Stimulated activated CD4-positive, alpha-beta T cell treated with anti-CD3 and anti-CD28 coated beads, Interleukin-12 subunit alpha, Interleukin-12 subunit beta, amount 100 ng/mL, for 48 hours (primary cell): ENCODE results near the gene NEB.
"Not testable (repeated sequence)": the region's sequence is repeated elsewhere in the genome, so short reads cannot be mapped to it uniquely, and the experiment has no call there.

Source experiments
- DNase-seq, 3 donors: peaks; one replicate each; pipeline ENCODE4 v3.0.0-alpha.2; 2020; ENCODE audit warnings: low read depth in 2 of 3, low spot score in 1 of 3

NEB gene

DNA sequence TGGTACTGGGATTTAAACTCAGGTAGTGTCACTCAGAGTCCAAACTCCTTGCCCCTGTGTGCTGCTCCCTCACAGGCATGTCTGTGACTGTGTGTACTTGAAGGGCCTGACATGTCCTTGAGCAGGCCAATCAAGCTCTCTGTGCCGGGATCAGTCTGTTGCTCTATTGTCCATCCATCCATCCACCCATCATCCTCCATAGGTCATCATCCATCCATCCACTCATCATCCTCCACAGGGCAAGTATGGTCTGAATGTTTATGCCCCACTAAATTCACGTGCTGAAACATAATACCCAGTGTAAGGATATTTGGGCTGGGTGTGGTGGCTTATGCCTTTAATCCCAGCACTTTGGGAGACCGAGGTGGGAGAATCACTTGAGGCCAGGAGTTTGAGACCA, 24.5 kb upstream of the NEB start:
- DNase-seq = no peak

DNA sequence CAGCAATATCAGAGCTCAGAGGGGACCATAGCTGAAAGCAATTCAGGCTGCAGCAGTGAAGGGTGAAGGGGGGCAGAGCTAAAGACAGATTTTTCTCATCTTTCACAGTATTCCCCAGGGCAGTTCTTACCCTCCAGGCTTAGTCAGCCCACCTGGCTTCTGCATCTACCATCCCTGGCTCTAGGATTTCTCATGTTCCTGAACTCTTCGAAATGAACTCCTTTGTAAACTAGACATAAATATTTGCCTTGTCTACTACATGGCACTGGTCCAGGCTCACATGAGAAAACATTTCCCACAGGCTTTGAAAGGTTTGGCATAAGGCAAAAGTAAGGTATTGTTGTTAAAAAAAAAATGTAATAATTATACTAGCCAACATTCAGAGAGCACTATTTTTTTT, 23.6 kb upstream of the NEB start:
- no peak for DNase-seq

DNA sequence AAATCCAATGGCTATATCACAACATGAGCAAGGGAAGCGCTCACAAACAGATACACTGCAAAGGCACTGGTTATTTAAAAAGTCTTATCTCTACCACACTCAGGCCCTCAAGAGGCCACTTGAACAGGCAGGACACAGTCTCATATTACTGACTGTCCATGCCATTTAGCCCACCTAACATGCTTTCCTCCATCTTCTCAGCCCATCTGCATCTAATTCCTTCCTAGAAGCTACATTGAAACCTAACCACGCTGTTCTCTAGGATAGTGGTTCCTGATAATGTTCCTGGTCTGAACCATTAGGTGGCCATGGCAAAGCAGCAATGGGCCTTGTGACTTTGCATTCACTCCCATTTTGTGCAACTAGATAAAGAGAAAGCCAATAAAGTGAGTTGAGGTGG, 22.5 kb upstream of the NEB start:
- DNase-seq = no peak

DNA sequence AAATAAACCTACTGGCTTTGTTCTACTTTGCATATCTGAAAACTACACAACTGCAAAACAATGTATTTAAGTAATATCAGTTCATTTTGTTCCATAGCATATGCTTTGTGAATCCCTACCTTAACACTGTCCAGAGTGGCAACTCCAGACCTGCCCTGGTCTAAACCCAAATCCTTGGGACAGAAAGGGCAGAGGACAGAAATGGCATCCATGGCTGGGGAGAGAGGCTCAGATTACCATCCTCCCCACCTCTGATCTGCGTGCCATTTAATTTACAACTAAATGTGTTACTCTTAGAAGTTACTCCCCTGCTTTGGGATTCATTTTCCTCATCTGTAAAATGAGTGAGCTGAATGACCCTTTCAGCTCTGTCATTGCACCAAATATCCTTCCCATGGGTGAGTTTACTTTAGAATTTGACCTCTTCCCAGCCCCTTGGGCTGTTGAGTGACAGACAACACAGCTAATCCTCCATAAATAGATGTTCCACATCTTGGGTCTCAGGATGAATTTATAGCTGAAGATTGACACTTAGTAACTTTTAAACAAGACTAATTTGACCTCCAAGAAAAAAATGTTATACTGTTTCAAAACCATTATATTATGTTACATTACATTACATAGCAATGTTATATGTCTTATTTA, 20.1 kb upstream of the NEB start:
- DNase-seq = no peak

DNA sequence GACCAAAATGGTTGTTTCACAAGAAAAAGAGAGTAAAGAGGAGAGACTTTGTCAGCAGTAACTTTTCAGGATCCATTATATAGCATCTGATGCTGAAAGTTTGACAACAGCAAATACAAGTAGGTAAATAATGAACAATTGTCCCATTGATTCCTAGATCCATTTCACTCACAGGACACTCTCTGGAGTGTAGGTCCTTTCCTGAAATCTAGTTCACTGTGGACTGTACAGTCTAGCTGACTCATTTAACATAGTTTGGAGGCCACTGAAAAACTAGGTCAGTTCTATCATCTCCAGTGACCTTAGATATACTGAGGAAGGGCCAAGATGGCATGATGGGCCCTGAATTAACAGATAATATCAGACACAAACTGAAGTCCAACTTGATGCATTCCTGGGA, 19.3 kb upstream of the NEB start:
- DNase-seq = no peak

DNA sequence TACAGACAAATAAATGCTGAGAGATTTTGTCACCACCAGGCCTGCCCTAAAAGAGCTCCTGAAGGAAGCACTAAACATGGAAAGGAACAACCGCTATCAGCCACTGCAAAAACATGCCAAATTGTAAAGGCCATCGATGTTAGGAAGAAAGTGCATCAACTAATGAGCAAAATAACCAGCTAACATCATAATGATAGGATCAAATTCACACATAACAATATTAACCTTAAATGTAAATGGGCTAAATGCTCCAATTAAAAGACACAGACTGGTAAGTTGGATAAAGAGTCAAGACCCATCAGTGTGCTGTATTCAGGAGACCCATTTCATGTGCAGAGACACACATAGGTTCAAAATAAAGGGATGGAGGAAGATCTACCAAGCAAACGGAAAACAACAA, 11.0 kb upstream of the NEB start:
- DNase-seq = not testable (repeated sequence)

DNA sequence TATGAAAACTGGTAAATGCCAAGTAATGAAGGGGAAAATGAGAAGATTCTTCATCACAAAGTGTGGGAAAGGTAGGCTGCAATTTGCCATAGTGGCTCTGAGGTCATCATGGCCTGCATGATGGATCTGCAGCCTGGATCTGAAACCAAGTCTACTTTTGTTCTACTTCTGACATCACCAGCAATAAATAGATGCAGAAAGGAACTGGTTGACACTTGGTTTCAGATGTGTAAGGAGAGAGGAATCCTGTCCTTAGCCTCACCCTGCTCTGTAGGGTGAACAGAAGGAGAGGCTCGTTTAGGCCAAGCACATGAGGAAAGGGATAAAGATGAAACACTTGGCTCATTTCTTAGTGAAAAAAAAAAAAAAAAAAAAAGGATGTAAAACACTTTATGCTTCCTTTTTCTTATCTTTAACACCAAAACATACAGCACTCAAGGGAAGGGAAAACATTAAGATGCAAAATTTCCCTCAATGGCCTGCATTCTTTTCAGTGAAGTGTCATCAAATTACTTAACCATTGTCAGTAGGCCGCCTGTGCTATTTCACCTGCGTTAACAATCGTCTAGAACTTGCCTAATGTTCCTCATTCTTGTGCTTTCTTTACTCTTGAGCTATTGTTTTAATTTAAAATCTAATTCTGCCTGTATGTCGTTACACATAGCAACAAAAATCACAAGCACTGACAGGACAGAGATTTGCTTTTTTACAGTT, 3.9 kb downstream of the NEB start:
- DNase-seq = no peak

DNA sequence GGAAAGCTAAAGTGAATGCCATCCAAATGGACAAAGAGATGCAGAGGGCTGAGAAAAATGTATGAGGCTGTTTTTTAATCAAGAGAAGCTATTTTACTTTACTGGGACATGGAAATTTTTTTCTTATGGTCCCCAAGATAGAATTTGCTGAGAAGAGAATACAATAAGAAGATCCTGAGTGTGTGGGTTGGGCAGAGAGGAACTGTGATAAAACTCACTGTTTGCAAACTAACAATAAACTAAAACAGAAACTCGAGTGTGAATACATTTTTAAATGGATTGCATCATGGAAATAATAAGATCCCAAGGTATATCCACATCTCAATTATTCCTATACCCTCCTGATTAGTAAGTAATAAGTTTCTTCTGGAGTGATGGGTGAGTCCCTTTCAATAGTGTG, 4.4 kb downstream of the NEB start:
- DNase-seq = no peak

DNA sequence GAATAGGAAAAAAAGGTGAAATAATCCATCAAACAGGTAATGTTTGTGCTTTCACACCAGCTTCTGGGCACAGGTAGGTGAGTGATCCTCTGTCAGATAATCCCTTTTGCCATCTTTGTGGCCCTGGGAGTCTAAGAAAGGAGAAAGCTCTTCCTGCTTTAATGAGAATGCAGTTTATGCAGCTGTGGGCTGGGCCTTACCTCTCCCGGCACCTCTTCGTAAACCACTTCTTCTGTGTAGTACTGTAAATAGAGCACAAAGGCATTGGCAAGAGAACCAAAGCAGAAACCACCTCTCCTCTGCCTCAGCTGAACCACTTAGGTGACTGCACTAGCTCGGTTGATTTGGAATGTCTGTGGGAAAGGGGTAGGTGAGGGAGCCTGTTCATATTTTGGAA, 4.9 kb downstream of the NEB start:
- DNase-seq = no peak

DNA sequence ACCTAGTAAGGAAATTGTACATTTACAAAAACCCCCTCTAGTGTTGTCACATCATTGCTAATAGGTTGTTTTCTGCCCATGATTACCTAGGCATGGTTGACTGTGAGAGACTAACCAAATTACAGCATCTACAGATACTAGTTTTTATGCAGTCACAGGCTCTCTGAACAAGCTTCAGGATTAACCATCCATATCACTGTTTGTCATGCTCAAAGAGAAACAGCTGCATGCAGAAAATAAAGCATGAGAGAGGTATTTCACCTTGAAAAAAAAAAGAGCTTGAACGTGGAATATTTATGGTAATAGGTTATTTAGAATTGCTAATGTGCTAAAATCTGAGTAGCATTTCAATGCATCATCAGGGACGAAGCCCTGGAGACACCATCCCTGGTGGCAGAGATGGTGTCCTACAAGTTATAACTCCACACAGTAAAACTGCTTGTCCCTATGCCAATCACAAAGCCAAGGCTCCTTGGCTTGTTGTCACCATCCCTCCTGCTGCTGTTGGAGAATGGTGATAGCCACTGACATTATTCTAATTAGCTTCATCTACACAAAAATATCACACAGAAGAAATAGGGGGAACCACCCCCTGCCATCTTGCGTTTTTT, 5.4 kb downstream of the NEB start:
- DNase-seq = no peak

DNA sequence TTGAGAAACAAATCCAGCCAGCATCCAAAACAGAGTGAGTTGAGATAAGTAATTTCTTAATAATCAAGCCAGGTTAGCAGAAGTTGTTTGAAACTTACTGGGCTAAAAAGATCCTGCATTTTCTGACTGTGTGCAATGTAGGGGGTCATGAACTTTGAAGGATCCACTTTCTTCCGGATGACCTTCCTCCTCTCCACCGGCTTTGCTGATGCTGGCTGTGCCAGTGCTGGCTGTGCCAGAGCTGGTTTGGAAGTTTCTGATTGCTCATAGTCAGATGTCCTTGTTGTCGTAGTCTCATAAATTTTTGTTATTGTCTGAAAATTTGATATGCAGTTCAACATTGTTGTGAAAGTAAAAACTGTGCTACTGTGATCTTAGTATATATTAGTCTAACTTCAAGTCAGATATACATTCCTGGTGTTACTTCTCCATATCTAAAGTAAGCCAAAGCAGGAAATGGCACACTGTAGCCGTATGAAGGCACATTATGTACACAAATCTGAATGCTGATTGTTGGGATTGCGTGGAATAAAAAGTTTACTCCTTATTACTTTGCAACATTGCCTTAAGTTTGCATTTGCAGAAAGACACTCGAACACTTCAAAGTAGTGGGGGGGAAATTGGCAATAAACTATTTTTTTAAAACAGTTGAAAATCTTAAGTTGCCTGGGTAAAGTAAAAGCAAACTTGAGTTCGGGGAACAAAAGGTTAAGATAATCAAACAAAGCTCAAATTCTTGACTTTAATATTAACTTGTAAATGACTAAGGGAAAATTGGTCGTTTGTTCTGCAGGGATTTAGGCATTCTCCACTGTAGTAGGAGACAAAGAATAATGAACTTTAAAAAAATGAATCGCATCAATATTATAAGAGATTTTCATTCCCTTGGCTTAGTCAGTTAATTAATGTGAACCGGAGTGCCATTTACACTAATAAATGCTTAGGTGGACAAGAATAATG, 6.4 kb downstream of the NEB start:
- DNase-seq = no peak

DNA sequence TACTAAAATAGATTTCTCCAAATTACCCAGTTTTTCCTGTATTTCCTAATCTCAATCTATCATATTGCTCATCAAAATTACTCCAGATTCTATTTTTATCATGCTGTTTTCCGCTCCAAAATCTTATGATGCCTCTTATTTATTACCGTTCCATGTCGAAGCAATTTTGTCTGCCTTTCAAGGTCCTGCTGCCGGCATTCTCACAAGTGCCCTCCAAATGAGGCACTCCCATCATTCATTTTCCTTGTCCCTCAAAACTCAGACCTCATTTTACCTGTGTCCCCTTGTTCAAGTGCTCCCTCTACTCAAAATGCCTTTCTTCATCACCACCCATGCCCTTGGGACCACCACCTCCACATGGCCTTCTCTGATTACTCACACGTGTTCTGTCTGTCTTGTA, 13.1 kb downstream of the NEB start:
- DNase-seq = no peak

DNA sequence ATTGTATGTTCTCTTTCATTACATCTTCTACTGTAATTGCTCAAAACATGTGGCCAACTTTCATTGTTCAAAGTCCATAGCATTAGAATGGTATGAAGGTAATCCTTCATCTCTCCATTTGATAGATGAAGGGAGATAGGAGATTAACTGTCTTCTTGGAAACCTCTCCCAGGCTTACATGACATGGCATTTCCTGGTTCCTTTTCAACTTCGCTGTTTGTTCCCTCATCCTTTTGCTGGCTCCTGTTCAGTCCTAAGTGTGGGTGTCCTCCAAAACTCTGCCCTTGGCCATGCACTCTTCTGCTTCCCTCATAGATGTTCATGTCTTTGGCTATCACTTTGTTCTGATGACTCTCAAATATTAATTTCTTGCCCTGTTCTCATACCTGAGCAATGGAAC, 13.8 kb downstream of the NEB start:
- DNase-seq = no peak

DNA sequence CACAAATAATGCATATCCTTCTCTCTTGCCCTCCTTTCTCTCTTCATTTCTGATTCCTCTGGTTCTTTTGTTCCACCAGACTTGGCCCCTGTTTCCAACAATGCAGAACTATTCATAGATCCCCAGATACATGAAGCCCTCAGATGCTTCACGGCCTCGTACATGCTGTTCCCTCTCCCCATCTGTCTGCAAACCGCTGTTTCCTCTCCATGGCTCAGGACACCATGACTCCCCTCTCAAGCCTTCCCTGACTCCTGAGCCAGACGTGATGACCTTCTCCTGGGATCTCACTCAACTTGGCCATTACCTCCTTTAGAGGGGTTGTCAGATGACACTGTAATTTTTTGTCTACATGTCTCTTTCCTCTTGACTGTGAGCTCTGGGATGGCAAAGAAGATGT, 15.5 kb downstream of the NEB start:
- no peak for DNase-seq

DNA sequence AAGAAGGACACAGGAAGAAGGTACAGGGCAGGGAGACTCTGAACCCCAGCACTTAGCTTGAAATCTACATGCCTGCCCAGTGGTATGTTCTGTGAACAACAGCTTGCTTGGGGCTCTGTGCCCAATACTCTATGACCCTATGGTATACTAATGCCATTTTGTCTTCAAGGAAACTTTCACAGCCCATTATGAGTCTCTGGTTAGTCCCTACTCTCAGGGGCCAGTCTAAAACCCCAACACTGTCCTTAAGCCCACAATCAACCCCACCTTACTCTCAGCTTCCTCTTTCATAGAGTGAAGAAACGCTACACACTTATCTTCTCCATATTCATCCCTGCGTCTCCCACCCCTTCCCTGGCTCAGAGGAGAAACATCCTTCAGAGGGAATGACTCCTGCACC, 16.0 kb downstream of the NEB start:
- DNase-seq = no peak

DNA sequence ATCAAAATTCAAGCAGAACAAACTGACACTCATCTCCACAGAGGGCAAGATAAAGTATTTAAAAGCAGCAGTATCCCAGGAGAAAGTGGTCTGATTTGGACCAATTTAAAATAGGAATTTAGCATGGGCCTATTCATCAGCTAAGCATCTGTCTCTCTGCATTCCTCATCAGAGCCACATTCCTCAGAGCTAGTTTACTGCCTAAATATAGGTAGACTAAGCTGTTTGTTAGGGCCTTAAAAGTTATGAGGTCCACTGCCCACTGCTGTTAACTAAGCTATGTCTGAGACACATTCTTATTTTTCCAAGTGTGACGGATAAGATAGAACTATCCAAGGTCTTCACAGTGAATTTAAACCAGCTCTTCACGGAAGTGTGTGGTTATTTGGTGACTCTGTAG, 17.6 kb downstream of the NEB start:
- no peak for DNase-seq

DNA sequence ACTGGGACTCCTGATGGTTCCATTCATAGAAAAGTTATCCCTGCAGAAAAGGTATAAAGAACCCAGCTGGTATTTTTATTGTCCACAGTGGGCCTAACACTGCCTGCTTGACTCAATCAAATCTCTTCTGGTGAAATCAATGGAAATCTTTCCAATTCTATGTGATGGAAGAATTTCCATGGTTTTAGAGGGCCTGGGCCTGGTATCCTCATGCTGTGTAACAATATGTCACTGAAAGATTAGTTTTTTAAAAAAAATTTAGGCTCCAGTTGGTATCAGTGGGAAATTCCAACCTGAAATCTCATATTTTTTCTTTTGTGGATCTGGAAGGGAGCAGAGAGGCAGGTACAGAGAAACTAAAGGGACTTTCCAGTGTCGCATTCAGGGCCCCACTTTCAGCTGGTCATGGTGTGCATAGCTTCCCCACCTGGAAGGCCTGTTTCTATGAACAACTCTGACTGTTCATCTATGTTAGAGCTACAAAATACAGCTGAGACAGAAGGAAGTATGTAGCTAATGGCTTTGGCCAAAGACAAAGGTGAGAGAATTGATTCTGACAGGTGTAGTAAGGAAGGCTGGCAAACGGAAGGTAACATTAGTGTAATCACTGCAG, 20.9 kb downstream of the NEB start:
- DNase-seq = no peak

DNA sequence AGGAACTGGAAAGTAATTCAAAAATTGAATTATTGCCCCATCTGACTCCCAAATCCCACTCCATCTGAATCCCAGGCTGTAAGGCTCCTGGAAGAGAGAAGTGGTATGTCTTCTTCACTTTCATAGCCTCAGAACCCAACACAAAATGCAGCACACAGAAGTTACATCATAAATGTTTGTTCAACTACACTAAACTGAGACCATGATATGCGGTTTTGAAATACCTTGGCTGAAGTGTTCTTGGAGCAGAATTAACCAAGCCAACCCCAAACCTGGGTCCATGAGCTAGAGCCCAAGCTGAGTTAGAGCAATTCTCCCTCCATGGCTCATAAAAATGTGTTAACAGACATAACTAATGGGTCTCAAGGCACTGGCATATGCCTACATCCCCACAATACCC, 23.3 kb downstream of the NEB start:
- DNase-seq = no peak

DNA sequence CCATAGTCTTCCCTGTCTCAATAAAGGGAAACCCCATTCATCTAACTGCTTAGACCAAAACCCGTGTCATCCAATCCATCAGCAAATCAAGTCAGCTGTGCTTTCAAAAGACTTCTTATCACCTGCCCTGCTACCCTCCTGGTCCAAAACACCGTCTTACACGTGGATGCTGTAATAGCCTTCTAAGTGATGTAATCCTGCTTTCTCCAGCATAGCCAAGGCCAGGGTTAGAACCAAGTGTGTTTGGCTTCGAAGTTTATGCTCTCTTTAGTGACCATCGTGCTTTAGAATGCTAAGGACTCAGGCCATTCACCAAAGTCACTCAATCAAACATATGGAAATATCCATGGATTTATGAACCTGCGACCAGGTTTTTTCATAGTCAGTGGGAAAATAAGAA, 25.5 kb downstream of the NEB start:
- DNase-seq = no peak

DNA sequence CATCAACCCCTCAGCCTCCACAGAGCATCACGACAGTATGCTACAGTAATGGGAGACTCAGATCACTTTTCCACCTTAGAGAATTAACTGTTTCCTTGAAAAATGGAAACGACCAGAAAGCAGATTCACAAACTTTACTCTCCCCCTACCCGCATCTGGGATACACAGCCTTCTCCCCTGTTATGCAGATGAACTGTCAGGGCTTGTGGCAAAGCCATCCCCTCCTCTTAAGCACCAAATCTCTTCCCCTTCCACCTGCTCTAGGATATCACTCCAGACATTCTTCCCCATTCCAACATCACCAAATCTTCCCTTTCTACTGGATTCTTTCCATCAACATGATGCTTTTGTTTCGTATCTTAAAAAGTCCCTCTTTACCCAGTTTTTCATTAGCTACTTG, 26.4 kb downstream of the NEB start:
- no peak for DNase-seq

DNA sequence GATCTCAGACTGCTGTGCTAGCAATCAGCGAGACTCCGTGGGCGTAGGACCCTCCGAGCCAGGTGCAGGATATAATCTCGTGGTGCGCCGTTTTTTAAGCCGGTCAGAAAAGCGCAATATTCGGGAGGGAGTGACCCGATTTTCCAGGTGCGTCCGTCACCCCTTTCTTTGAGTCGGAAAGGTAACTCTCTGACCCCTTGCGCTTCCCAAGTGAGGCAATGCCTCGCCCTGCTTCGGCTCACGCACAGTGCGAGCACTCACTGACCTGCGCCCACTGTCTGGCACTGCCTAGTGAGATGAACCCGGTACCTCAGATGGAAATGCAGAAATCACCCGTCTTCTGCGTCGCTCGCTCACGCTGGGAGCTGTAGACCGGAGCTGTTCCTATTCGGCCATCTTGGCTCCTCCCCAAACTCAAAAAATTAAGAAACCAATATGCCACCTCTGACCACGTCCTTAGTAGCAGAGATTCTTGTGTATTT, 29.8 kb downstream of the NEB start:
- DNase-seq = not testable (repeated sequence)
